Activated CD4-positive, alpha-beta T cell treated with anti-CD3 and anti-CD28 coated beads, Interleukin-2, Interleukin-4, amounts not matched to agents 100 ng/mL and 50 ng/mL, durations not matched to agents 16 hours and 8 hours (primary cell): ENCODE measurements around the gene XPO6.

ENCODE experiments used
- DNase-seq: peaks from one replicate; pipeline ENCODE4 v3.0.0-alpha.2; 2020; ENCODE audit warnings: low spot score

XPO6 gene

DNA sequence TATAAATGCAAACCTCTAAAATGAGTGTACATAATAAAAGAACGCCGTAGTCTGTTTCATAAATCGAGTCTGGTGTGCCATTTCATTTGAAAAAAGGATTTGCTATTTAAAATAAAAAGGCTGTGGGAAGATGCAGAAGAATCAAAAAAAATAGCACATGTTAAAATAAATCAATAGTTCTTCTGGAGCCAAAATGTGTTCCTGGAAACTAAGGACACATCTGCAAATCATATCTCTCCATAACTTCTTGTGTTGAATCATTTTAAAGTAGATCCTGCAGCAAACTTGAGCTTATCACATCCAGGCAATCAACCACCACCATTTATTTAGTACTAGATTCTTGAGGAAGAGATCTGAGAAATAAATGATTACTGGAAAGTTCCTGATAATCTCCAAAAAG, 29.0 kb downstream of the XPO6 start:
- no peak for DNase-seq

DNA sequence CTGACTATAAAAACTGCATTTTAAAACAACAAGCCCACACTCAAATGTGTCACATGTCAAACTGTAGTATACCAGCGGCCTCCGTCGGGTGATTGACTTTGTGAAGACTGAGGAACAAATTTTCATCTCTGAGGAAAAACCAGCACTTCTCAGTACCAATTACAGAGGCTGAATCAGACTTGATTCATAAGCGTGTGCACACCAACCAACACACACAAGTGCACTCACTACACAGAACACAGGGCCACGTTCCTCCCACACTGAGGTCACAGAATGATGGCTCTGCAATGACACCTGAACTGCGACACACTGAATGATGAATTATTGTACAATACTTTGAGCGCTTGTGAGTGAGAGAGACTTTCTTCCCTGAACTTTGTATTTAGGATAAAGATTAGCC, 29.6 kb downstream of the XPO6 start:
- peak; percentile 49 for DNase-seq

DNA sequence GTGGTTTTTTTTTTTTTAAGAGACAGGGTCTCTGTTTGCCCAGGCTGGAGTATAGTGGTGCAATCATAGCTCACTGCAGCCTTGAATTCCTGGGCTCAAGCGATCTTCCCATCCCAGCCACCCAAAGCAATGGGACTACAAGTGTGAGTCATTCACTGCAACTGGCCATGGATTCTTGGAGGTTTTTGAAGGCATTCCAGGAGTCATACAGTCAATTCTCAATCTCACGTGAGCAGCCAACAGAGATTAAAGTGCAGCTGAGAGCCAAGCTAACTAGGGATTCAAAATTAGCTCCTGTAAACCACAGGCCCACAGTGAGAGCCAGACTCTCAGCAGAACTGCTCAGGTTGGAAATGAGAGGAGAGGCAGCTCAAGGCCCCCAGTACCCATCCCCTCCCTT, 30.2 kb downstream of the XPO6 start:
- no peak for DNase-seq

DNA sequence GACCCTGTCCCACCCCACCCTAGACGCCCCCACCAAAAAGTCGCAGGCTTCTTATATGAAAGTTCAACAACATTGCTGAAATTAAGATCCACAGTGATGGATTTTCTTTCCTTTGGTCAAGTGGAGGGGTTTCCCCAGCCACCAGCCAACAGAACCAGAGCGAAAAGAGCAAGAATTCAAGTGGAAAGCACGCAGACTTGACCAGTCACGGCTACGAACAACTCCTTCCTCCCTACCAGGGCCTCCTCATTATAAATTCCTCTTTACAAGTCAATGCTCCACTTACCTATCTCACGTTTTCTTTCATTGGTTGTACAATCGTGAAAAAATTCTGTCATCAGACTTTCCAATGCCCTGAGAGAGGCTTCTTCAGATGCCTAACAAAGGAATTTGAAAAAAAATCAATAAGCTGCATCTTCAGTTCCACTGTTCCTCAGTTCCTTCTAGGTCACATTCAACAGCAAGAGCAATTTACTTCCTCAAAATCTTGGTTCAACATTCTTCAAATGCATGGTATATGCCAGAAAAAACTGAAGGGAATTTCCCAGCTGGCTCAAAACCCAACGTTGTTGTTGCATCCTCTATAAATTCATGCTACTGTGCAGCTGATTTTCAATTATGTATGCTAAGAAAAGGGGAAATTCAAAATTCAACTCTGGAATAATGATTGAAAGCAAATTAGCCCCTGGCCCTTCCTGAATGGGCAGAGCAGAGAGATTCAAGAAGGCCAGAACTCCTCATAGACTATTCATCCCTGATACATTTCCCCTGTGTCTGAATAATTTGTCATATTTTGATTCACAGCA, 30.9 kb downstream of the XPO6 start:
- no peak for DNase-seq

DNA sequence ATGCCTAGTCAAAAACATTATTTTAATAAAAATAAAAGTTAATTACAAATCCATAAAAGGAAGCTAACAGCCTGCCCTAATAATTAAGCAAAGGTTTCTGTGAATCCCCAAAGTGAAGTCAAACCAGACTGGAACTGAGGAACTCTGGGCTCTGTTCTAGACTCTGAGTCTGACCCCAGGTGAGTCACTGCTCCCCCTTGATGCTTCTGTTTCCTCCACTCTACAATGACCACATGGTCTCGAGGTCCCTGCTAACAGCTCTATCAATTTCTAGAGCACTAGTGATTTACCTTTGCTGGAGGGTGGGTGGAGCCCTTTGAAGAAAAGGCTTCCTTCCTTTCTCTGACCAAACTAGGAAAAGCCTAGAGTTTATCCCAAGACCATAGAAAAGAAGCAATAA, 32.4 kb downstream of the XPO6 start:
- no peak for DNase-seq

DNA sequence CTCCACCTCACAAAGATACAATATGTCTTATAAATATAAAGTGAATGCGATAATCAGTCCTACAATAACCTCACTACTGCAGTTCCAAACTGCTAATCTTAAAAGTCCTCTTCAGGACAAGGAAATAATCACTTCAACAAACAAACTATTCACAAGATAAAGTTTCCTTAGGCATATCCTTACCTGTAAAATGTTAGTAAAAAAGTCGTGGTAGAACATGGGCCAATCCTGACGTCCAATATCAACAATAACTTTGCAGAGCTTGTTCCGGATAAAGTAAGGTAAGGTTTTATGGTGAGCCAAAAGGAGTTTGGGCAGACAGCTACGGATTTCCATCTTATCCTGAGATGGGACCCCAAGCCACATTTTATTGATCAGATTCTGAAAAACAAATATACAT, 36.0 kb downstream of the XPO6 start:
- no peak for DNase-seq

DNA sequence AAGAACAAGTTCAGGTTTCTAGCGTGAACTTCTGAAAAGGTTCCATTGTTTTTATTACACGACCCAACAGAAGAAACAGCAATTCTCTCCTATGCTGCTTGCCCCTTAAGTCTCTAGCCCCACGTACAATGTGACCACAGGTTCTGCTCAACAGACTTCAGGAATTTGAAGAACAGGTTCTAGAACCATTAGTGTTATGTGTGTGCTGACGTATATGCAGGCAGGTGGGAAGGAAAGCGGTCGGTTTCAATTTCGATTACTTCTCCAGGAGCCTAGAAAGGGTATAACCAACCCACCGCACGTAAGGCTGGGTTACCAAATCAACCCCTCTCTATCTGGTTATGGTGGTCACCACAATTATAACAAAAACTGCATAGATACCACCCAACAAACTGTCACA, 39.4 kb downstream of the XPO6 start:
- DNase-seq: no peak

DNA sequence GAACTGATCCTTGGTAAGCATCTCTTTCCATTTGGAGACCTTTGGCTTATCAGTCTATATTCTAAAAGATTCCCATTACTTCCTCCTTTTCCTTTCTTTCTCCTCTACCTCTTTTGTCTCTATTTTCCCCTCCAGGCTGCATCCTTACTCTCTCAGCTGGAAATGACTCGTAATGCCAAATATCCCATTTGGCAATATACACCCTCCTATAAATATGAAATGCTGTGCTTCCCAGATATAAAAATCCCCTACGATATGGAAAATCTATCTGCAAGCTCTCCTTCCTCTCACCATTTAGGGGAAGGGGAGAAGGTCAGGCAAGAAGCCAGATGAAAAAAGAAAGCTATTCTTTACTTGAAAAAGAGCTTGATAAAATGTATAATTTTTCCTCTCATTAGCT, 39.9 kb downstream of the XPO6 start:
- no peak for DNase-seq

DNA sequence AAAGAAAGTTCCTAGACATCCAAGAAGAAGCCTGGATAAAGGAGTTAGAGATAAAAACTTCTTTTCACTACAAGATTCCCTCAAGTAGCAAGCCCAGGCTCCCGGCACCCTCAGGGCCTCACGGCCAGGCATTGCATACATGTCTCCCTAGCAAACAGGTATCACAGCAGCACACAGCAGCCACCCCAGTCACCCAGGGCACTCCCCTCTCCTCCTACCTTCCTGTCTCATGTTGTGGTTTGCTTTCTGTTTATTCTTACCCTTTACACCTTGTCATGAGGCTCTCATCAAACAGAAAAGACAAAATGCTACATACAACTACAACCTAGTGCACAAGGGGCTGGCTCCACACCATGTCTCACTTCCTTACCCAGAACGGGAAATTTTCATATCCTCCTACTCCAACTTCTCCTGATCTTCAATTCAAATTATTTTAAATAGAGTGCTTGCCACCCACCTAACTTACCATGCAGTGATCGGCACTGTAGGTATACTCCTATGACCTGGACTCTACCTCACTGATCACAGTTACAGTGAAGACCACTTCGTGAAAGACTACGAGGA, 42.7 kb downstream of the XPO6 start:
- DNase-seq: no peak

DNA sequence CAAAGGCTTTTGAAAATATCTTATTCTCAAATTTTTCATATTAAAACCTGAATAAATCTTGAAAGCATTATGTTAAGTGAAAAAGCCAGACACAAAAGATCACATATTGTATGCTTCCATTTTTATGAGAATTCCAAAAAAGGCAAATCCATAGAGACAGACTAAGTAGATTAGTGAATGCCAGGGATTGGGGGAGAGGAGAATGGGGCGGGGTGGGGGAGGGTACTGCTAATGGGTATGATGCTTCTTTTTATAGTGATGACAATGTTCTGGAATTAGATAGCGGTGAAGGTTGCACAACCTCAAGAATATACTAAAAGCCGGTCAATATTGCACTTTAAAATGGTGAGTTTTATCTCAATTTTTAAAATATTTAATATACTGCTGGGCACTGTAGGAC, 44.0 kb downstream of the XPO6 start:
- no peak for DNase-seq

DNA sequence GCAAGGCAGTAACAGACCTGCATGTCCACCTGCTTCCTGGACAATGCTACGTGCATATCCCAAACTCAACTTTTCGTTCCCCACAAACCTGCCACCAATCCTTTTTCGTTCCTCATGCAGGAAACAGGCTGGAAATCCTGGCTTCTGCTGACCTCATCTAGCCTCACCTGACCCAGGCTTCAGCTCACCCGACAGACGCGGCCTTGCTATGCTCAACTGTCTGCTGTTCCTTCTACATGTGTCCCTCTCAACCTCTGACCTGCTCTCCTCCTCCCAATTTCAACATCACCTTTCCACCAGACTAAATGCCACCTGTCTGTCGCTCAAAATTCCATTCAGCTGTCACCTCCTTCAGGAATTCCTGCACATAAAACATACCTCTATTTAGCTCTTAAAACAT, 44.5 kb downstream of the XPO6 start:
- no peak for DNase-seq

DNA sequence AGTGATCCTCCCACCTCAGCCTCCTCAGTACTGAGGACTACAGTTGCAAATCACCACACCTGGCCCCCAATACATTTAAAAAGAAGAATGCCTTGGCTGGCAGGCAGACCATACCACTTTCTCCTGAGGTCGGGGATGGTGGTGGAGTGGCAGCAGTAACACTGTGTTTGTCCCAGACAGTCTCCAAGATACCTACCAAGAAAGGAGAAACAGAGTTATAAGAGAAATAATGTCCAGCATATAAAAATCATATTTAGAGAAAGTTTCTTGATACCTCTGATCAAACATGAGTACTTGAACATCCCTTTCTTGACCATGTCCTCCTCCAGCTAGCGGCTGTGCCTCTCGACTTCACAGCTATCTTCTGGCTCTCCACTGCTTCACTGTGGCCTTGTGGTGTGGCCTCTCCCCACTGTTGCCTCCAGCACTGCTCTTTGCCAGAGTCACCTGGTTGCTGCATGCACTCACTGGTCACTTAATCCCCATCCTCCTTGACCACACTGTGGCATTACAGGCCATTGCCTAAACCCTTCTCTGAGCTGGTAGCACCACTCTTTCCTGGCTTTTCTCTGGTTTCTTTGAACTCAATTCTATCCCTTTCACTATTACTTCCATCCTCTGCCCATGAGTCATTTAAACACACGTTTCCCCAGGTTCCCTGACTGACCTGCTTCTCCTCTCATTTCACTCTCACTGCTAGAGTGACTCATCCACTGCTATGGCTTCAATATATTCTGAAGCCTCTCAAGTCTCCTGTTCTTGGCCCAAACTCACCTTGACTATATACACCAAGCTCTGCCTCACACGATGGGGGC, 45.2 kb downstream of the XPO6 start:
- DNase-seq: peak; percentile 77

DNA sequence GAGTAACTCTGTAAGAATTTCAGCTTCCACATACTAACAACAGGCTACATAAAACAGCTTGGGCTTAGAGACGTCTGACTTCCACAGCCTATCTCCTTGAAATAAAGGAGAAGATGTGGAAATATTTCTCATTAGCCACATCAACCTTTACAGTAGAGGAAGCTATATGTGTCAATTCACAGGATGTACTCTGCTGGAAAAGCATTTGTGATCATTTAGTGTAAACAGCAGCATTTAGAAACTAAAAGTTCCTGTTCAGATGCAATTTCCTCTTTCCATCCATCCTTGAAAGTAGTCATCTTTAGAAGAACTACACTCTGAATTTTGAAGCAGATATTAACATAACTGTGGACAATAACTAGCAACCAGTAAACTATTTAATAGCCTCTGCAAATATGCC, 46.2 kb downstream of the XPO6 start:
- no peak for DNase-seq

DNA sequence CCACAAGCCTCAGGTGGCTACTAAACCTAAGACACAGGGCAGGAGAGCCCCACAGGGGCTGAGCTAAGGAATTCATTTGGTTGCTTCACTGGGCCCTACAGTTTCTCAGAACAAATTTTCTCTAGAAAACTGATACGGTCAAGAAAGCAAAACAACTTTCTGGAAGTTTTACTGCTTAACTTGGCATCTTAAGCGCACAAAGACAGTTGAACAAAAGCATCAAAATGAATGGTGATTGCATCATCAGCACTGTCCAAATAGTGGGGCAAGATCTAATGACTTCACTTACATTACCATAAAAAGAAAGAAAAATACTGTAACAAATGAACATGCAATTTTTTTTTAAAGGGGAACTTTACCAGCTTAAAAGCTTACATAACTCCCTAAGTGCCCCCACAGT, 47.6 kb downstream of the XPO6 start:
- DNase-seq: no peak

DNA sequence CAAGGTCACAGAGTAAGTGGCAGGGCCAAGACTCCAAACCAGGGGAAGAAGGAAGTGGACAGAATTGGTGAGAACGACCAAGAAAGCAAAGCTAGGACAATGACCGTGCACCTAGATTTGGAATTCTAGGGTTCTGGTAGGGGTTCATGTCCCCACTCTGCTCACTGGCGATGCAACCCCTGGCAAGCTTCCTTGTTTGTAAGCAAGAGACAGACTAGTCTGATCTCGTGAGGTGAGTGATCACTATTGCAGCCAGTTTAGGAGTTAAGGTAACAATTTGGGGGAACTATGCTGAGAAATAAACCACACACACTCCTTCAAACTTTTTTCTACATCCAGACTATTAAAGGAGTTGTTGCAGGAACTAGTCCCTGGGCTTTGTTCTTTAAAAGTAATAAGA, 48.1 kb downstream of the XPO6 start:
- DNase-seq: no peak

DNA sequence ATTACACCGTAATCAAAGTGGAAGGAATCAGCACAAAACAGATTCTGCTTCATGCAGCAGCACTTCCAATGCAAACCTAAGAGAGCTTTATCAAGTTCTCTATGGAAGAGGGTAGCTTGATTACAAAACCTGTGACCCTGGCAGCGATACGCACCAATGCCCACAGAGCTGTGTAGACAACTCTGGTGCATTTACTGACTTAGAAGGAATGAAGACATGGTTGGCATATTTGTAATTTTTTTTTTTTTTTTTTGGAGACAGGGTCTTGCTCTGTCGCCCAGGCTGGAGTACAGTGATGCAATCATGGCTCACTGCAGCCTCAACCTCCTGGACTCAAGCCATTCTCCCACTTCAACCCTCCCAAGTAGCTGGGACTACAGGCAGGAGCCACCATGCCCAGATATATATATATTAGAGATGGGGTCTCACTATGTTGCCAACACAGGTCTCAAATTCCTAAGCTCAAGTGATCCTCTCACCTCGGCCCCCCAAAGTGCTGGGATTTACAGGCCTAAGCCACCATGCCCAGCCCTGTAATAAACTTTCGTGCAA, 49.4 kb downstream of the XPO6 start:
- DNase-seq: no peak

DNA sequence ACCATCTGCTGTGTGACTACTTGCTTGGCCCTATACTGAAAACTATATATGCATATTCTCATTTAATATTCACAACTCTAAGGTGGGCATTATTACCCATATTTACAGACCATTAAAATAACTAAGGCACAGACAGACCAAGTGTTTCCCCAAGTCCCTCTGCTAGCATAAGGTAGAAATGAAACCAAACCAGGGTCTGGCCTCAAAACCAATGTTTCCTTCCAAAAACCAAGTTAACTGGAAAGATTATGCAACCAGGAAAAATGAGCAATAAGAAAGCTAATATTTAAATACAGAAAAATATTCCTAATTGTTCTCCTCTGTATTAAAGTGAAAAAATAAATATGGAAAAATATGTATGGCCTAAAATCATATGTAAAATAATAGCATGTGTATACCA, 50.1 kb downstream of the XPO6 start:
- DNase-seq: no peak

DNA sequence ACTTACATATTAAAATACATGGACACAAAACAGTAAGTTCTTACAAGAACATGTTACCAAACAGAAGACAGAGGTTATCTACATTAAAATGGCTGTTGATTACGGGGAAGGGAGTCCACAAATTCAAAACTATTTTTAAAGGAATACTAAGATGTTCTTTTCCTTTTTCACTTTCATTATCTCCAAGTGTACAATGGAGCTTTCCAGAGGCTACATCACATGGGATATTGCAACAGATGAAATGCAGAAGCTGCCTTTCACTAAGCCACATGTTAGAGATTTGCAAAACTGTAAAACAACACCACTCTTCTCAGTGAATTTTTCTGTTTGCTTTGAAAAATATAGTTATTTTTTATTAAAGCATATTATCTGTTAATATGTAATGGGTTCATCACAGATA, 53.6 kb downstream of the XPO6 start:
- DNase-seq: no peak

DNA sequence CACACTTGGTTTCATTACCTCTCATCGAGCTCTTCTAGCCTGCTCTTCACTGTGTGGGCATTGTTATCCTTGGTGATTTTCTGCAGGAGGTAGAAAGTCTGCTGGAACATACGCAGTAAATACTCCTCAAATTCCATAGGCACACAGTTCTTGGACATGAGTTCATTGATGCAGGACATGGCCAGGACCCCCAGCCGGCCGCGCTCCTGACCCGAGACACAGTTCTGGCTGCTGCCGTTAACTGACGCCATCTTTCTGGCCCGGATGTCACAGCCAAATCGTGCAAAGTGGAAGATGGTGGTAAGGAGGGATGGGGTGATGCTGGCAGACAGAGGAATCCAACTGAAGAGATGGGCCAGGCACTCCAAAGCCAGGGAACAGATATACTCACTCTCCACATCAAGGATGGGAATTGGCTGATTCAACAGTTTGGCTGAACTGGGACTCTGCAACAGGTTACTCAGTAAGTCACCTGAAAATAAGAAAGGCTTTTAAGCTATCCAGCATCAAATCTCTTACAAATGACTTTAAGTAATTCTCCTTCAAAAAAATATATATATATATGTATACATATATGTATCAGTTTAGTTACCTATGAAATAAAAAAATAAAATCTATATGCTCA, 55.6 kb downstream of the XPO6 start:
- no peak for DNase-seq

DNA sequence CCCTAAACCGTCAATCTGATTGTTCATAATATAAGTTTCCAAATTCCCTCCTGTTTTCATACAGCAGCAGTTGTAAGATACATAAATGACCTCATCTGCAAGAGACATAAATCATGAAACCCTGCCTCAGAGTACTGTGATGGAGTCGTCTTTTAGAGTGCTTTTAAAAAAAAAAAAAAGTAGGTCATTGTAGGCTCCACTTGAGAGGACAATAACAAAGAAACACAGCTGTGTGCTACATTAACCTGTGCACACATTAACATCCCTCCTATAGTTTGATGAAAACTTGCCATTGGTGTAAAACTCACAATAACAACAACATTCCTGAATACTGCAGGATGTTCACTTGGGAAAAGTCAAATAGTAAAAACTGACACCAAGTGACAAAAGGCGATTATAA, 56.5 kb downstream of the XPO6 start:
- DNase-seq: no peak

DNA sequence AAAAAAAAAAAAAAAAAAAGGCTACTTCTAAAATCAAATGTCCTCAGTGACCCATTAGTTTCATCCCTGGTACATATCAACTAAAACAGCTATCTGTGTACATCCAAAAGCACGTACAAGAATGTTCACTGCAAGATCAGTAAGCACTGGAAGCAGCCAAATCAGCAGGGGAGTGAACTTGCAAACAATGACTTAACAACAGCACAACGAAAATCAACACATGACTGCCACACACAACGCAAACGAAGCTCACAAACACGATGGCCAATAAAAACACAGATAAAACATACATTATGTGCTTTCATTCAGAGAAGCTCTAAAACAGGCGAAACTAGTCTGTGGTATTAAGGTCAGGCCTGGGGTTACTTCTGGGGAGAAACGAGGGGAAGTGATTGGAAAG, 60.6 kb downstream of the XPO6 start:
- no peak for DNase-seq

DNA sequence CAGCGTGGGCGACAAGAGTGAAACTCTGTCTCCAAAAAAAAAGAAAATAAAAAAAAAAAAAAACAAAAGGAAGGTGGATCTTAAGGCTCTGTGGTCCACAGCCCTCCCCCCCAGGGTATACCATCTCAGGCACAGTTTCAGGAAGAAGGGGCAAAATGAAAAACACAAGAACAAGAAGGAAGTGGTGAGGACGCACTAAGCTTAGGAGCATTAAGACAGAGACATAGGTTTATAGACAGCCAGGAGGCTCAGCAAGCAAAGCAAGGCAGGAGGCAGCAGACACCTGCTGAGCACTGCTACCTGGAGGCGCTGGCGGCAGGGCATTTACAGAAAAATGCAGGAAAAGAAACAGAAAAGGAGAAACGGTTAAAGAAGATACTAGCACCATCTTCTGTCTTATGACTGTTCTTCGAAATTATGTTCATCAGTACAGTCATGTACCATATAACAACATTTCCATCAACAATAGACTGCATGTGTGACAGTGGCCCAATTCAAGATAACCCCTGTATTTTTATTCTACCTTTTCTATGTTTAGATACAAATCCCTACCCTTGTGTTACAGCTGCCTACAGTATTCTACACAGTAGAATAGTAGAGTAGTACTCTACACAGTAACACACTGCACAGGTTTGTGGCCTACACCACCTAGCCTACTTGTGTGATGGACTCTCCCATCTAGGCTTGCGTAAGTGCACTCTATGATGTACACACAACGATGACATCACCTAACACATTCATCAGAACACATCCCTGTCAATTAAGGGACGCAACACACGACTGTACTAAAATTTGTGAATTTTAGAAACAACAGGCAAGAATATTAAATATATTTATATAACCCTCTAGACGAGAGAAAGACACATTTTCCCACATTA, 62.5 kb downstream of the XPO6 start:
- no peak for DNase-seq
